Measurements from ENCODE around the gene CC2D2A.

CC2D2A gene

DNA sequence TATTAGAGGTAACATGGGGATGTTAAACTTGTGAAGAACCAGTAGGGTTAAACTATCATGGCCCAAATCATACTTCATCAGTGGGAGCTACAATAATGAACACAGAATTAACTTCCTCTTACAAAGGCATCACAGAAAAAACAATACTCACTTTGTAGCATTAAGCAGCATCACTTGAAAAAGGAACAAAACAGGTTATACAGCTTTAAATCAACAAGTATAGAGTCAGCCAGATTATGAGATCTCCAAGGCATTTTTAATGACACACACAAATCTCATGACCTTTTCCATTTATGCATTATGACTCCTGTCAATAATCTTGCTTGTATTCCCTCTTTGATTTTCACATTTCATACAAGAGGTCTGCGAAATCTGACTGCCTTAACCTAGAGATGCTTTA lies 167.1 kb downstream of the CC2D2A start:
- no peak for DNase-seq (ENCODE audit: low read depth in 1 of 2, low spot score in 1 of 2)
- Histone ChIP-seq H3K4me3 (replicated peaks; ENCODE audit: insufficient read depth, low read length) (no peak overlapping the region), H3K27me3 (ENCODE audit: insufficient read depth, poor library complexity, severe bottlenecking) (no peaks in the 10 kb centered on the region), H3K27ac (replicated peaks) (no peak overlapping the region)
- TF ChIP-seq, protein P1, sequence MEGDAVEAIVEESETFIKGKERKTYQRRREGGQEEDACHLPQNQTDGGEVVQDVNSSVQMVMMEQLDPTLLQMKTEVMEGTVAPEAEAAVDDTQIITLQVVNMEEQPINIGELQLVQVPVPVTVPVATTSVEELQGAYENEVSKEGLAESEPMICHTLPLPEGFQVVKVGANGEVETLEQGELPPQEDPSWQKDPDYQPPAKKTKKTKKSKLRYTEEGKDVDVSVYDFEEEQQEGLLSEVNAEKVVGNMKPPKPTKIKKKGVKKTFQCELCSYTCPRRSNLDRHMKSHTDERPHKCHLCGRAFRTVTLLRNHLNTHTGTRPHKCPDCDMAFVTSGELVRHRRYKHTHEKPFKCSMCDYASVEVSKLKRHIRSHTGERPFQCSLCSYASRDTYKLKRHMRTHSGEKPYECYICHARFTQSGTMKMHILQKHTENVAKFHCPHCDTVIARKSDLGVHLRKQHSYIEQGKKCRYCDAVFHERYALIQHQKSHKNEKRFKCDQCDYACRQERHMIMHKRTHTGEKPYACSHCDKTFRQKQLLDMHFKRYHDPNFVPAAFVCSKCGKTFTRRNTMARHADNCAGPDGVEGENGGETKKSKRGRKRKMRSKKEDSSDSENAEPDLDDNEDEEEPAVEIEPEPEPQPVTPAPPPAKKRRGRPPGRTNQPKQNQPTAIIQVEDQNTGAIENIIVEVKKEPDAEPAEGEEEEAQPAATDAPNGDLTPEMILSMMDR (IDR thresholded peaks at IDR 0.05; ENCODE audit: insufficient read depth, low read length), result no peak
- TF ChIP-seq GABPA (IDR thresholded peaks at IDR 0.05; ENCODE audit: low read depth) (no peak), SPI1 (IDR thresholded peaks at IDR 0.05; ENCODE audit: borderline replicate concordance, low read depth) (no peak), POLR2AphosphoS5 (IDR thresholded peaks at IDR 0.05; ENCODE audit: low read depth) (no peak)
- TF ChIP-seq, protein P2, sequence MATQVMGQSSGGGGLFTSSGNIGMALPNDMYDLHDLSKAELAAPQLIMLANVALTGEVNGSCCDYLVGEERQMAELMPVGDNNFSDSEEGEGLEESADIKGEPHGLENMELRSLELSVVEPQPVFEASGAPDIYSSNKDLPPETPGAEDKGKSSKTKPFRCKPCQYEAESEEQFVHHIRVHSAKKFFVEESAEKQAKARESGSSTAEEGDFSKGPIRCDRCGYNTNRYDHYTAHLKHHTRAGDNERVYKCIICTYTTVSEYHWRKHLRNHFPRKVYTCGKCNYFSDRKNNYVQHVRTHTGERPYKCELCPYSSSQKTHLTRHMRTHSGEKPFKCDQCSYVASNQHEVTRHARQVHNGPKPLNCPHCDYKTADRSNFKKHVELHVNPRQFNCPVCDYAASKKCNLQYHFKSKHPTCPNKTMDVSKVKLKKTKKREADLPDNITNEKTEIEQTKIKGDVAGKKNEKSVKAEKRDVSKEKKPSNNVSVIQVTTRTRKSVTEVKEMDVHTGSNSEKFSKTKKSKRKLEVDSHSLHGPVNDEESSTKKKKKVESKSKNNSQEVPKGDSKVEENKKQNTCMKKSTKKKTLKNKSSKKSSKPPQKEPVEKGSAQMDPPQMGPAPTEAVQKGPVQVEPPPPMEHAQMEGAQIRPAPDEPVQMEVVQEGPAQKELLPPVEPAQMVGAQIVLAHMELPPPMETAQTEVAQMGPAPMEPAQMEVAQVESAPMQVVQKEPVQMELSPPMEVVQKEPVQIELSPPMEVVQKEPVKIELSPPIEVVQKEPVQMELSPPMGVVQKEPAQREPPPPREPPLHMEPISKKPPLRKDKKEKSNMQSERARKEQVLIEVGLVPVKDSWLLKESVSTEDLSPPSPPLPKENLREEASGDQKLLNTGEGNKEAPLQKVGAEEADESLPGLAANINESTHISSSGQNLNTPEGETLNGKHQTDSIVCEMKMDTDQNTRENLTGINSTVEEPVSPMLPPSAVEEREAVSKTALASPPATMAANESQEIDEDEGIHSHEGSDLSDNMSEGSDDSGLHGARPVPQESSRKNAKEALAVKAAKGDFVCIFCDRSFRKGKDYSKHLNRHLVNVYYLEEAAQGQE (IDR thresholded peaks at IDR 0.05; ENCODE audit: insufficient replicate concordance, low read depth), result no peak

DNA sequence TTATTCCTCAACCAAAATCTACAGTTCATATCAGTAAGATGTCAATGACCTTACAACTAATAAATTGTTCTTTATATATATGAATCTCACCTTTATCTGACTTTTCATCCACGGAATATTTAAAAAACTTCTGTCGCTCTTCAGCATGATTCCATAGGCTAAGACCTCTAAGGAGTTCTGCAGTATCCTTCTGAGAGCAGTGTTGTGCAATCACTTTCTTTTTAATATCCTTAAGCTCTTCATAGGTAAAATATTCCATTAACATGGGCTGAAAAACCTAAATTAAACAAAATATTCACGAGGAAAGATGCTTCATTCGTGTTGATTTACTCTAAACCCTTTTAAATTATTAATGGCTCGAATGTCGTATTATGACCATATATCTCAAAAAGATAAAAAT lies 168.7 kb downstream of the CC2D2A start:
- TF ChIP-seq, protein P2 (IDR thresholded peaks at IDR 0.05; ENCODE audit: insufficient replicate concordance, low read depth), result no peak
- TF ChIP-seq POLR2AphosphoS5 (IDR thresholded peaks at IDR 0.05; ENCODE audit: low read depth) (no peak), SPI1 (IDR thresholded peaks at IDR 0.05; ENCODE audit: borderline replicate concordance, low read depth) (no peak), GABPA (IDR thresholded peaks at IDR 0.05; ENCODE audit: low read depth) (no peak)
- TF ChIP-seq, protein P1 (IDR thresholded peaks at IDR 0.05; ENCODE audit: insufficient read depth, low read length), result no peak
- DNase-seq (ENCODE audit: low read depth in 1 of 2, low spot score in 1 of 2), result no peak
- H3K4me3 ChIP-seq (replicated peaks; ENCODE audit: insufficient read depth, low read length), result no peak overlapping the region
- no peaks in the 10 kb centered on the region for H3K27me3 ChIP-seq (ENCODE audit: insufficient read depth, poor library complexity, severe bottlenecking)
- H3K27ac ChIP-seq (replicated peaks), result no peak overlapping the region

DNA sequence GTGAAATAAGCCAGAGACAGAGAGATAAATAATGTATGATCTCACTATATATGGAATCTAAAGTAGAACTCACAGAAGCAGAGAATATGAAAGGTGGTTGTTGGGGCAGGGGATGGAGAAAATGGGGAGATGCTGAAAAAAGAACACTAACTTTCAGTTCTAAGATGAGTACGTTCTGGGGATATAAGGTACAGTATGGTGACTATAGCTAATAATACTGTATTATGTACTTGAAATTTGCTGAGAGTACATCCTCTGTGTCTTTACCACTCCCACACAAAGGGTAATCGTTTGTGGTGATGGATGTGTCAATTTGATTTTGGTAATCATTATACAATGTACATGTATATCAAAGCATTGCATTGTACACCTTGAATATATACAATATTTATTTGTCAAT lies 178.9 kb downstream of the CC2D2A start:
- Histone ChIP-seq H3K27ac (replicated peaks) (no peak overlapping the region), H3K4me3 (replicated peaks; ENCODE audit: insufficient read depth, low read length) (no peak overlapping the region), H3K27me3 (ENCODE audit: insufficient read depth, poor library complexity, severe bottlenecking) (no peaks in the 10 kb centered on the region)
- DNase-seq (ENCODE audit: low read depth in 1 of 2, low spot score in 1 of 2), result no peak
- TF ChIP-seq, protein P2 (IDR thresholded peaks at IDR 0.05; ENCODE audit: insufficient replicate concordance, low read depth), result no peak
- TF ChIP-seq, protein P1 (IDR thresholded peaks at IDR 0.05; ENCODE audit: insufficient read depth, low read length), result no peak
- TF ChIP-seq GABPA (IDR thresholded peaks at IDR 0.05; ENCODE audit: low read depth) (no peak), SPI1 (IDR thresholded peaks at IDR 0.05; ENCODE audit: borderline replicate concordance, low read depth) (no peak), POLR2AphosphoS5 (IDR thresholded peaks at IDR 0.05; ENCODE audit: low read depth) (no peak)

Data from HL-60 (cell line).